Testis (tissue), 2 donors: ENCODE results near the gene ZNF311.

ENCODE experiments used
- POLR2A ChIP-seq: fragments of 450-650 bp; IDR thresholded peaks from one replicate; pipeline ENCODE4 v1.6.1; 2017; ENCODE audit warnings: antibody characterized with exemption, mild to moderate bottlenecking, moderate library complexity
- TF ChIP-seq, protein P1 (sequence below), 3 experiments: fragments of 450-650 bp in 2 of 3; fragments of 200-600 bp in 1 of 3; sonication (generic) in 1 of 3; IDR thresholded peaks; one replicate each; pipeline ENCODE4 v1.5.1; 2016 to 2019; ENCODE audit warnings: antibody characterized with exemption in 3 of 3, mild to moderate bottlenecking in 2 of 3, moderate library complexity in 1 of 3

DNA sequence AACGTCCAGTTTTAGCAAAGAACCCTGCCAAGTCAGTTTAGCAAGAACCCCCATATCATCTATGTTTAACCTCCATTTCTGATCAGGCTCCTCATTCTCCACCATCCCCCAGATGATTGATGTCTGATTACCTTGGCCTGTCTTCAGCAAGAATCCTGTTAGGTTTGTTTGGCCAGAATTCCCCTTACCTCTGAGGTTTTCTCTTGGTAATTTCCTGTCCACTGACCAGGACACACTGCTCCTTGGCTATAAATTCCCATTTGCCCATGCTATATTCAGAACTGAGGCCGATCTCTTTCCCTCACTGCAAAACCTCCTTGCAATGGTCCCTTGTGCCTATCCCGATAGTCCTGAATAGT lies 27.0 kb downstream of the ZNF311 start:
- TF ChIP-seq, protein P1, sequence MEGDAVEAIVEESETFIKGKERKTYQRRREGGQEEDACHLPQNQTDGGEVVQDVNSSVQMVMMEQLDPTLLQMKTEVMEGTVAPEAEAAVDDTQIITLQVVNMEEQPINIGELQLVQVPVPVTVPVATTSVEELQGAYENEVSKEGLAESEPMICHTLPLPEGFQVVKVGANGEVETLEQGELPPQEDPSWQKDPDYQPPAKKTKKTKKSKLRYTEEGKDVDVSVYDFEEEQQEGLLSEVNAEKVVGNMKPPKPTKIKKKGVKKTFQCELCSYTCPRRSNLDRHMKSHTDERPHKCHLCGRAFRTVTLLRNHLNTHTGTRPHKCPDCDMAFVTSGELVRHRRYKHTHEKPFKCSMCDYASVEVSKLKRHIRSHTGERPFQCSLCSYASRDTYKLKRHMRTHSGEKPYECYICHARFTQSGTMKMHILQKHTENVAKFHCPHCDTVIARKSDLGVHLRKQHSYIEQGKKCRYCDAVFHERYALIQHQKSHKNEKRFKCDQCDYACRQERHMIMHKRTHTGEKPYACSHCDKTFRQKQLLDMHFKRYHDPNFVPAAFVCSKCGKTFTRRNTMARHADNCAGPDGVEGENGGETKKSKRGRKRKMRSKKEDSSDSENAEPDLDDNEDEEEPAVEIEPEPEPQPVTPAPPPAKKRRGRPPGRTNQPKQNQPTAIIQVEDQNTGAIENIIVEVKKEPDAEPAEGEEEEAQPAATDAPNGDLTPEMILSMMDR (IDR thresholded peaks at IDR 0.05) = no peak
- no peak for TF ChIP-seq POLR2A
